Skeletal muscle tissue (tissue), 4 donors: ENCODE data around the gene LHX2. TPM values are rescaled to one million over a fixed set of nuclear protein-coding genes. Genes with fewer than 3 reads are reported as not detected.

Experiments
- H3K27ac ChIP-seq: one replicate; pipeline ENCODE4 v1.7.0; 2013; ENCODE audit warnings: mild to moderate bottlenecking, low read depth, low read length, inconsistent platforms
- H3K27me3 ChIP-seq, 3 donors: one replicate each; pipeline ENCODE4 v1.7.0; 2013; ENCODE audit warnings: low read length in 3 of 3; ENCODE audit not compliant: control insufficient read depth in 3 of 3, insufficient read depth in 3 of 3
- H3K36me3 ChIP-seq, 3 donors: one replicate each; pipeline ENCODE4 v1.7.0; 2013; ENCODE audit warnings: low read length in 3 of 3; ENCODE audit not compliant: control insufficient read depth in 3 of 3, insufficient read depth in 3 of 3
- H3K4me1 ChIP-seq, 3 donors: one replicate each; pipeline ENCODE4 v1.7.0; 2013; ENCODE audit warnings: low read length in 3 of 3, mild to moderate bottlenecking in 3 of 3; ENCODE audit not compliant: control insufficient read depth in 3 of 3, insufficient read depth in 3 of 3
- H3K4me3 ChIP-seq, 3 donors: one replicate each; pipeline ENCODE4 v1.7.0; 2013; ENCODE audit warnings: low read length in 3 of 3
- H3K9ac ChIP-seq, 3 donors: one replicate each; pipeline ENCODE4 v1.7.0; 2013; ENCODE audit warnings: low read length in 3 of 3, mild to moderate bottlenecking in 3 of 3, moderate library complexity in 2 of 3, low read depth in 1 of 3
- H3K9me3 ChIP-seq, 3 donors: one replicate each; pipeline ENCODE4 v1.7.0; 2013; ENCODE audit warnings: low read length in 3 of 3; ENCODE audit not compliant: control insufficient read depth in 3 of 3
- total RNA-seq: library from RNA; depleted of rRNA; stranded (reverse); fragments of >200 nt; gene quantifications from one replicate; pipeline ENCODE4 v1.2.3, GENCODE V29; 2014
- donor health status: Osteomylitis.

Gene LHX2
- total RNA-seq, 1 donor from 2014 or later, result under 0.01 TPM

GRCh38 chr9:123998970-123999621, 12.5 kb upstream of the LHX2 start:
- Histone ChIP-seq H3K27ac (no peak overlapping the region), H3K4me1 (peaks cover 5 to 21% (median 10%) of the 10 kb centered on the region in 3 donors), H3K9ac (no peak overlapping the region), H3K36me3 (no peaks in the 10 kb centered on the region), H3K9me3 (no peaks in the 10 kb centered on the region), H3K4me3 (peak overlapping the region in 2 of 3 donors; percentile 58 to 60), H3K27me3 (peaks cover 77 to 85% (median 84%) of the 10 kb centered on the region in 3 donors)

- no peaks in the 10 kb centered on the region for H3K9me3 ChIP-seq
- H3K27ac ChIP-seq, result no peak overlapping the region
- peaks cover 77 to 85% (median 83%) of the 10 kb centered on the region in 3 donors for H3K27me3 ChIP-seq
- H3K36me3 ChIP-seq, result no peaks in the 10 kb centered on the region
- H3K4me3 ChIP-seq, result no peak overlapping the region
- peaks cover 5 to 21% (median 10%) of the 10 kb centered on the region in 3 donors for H3K4me1 ChIP-seq
- H3K9ac ChIP-seq, result no peak overlapping the region
These were observed 11.9 kb upstream of the LHX2 start for GRCh38 chr9:123999661-124000060.

GRCh38 chr9:124000161-124000783, 11.3 kb upstream of the LHX2 start:
- no peak overlapping the region for H3K27ac ChIP-seq
- no peak overlapping the region for H3K9ac ChIP-seq
- H3K36me3 ChIP-seq, result no peaks in the 10 kb centered on the region
- H3K27me3 ChIP-seq, result peaks cover 80 to 90% (median 86%) of the 10 kb centered on the region in 3 donors
- H3K9me3 ChIP-seq, result no peaks in the 10 kb centered on the region
- H3K4me1 ChIP-seq, result peaks cover 5 to 21% (median 10%) of the 10 kb centered on the region in 3 donors
- no peak overlapping the region for H3K4me3 ChIP-seq

GRCh38 chr9:124000784-124001457, 10.6 kb upstream of the LHX2 start:
- H3K9me3 ChIP-seq, result no peaks in the 10 kb centered on the region
- no peaks in the 10 kb centered on the region for H3K36me3 ChIP-seq
- peaks cover 81 to 90% (median 87%) of the 10 kb centered on the region in 3 donors for H3K27me3 ChIP-seq
- no peak overlapping the region for H3K9ac ChIP-seq
- no peak overlapping the region for H3K4me3 ChIP-seq
- no peak overlapping the region for H3K27ac ChIP-seq
- H3K4me1 ChIP-seq, result peaks cover 5 to 21% (median 10%) of the 10 kb centered on the region in 3 donors

GRCh38 chr9:124001458-124001799, 10.1 kb upstream of the LHX2 start:
- Histone ChIP-seq H3K9me3 (no peaks in the 10 kb centered on the region), H3K27ac (no peak overlapping the region), H3K4me3 (no peak overlapping the region), H3K9ac (no peak overlapping the region), H3K36me3 (no peaks in the 10 kb centered on the region), H3K4me1 (peaks cover 5 to 21% (median 10%) of the 10 kb centered on the region in 3 donors), H3K27me3 (peaks cover 80 to 90% (median 87%) of the 10 kb centered on the region in 3 donors)

- Histone ChIP-seq H3K27me3 (peaks cover 80 to 91% (median 87%) of the 10 kb centered on the region in 3 donors), H3K36me3 (no peaks in the 10 kb centered on the region), H3K4me1 (peaks cover 5 to 21% (median 7%) of the 10 kb centered on the region in 3 donors), H3K9ac (no peak overlapping the region), H3K4me3 (no peak overlapping the region), H3K9me3 (no peaks in the 10 kb centered on the region), H3K27ac (no peak overlapping the region)
These were observed 9.6 kb upstream of the LHX2 start for GRCh38 chr9:124001866-124002525.

- peaks cover 11 to 16% (median 15%) of the 10 kb centered on the region in 3 donors for H3K4me1 ChIP-seq
- peaks cover 80 to 91% (median 87%) of the 10 kb centered on the region in 3 donors for H3K27me3 ChIP-seq
- H3K9me3 ChIP-seq, result no peaks in the 10 kb centered on the region
- H3K36me3 ChIP-seq, result no peaks in the 10 kb centered on the region
- H3K27ac ChIP-seq, result no peak overlapping the region
- H3K9ac ChIP-seq, result no peak overlapping the region
- no peak overlapping the region for H3K4me3 ChIP-seq
These were observed 7.8 kb upstream of the LHX2 start for GRCh38 chr9:124003636-124004349.

GRCh38 chr9:124004593-124004992, 7.0 kb upstream of the LHX2 start:
- H3K9me3 ChIP-seq, result no peaks in the 10 kb centered on the region
- H3K9ac ChIP-seq, result no peak overlapping the region
- H3K27ac ChIP-seq, result no peak overlapping the region
- no peak overlapping the region for H3K4me3 ChIP-seq
- H3K4me1 ChIP-seq, result peaks cover 7 to 15% (median 11%) of the 10 kb centered on the region in 3 donors
- H3K36me3 ChIP-seq, result no peaks in the 10 kb centered on the region
- H3K27me3 ChIP-seq, result peaks cover 83 to 94% (median 89%) of the 10 kb centered on the region in 3 donors

- Histone ChIP-seq H3K27ac (no peak overlapping the region), H3K36me3 (no peaks in the 10 kb centered on the region), H3K4me1 (peaks cover 7 to 15% (median 11%) of the 10 kb centered on the region in 3 donors), H3K27me3 (peaks cover 88 to 99% (median 94%) of the 10 kb centered on the region in 3 donors), H3K9me3 (no peaks in the 10 kb centered on the region), H3K9ac (no peak overlapping the region), H3K4me3 (no peak overlapping the region)
These were observed 6.4 kb upstream of the LHX2 start for GRCh38 chr9:124005029-124005771.
